Cerebellar nuclear complex (tissue), 1 donor: ENCODE measurements around the gene LTBP4.
A peak's percentile ranks its signal among the peaks of the same experiment; 100 is the strongest.
"Not testable (repeated sequence)": the region's sequence is repeated elsewhere in the genome, so short reads cannot be mapped to it uniquely, and the experiment has no call there.

Source experiments
- DNase-seq, 2 experiments: peaks; one replicate each; lab custom pipeline; 2025; lab: John Stamatoyannopoulos, UW

Gene LTBP4

GRCh38 chr19:40575326-40575725 lies 25.8 kb upstream of the LTBP4 start:
- no peak for DNase-seq

- no peak for DNase-seq
Observed at GRCh38 chr19:40576151-40576584, 25.0 kb upstream of the LTBP4 start.

DNA sequence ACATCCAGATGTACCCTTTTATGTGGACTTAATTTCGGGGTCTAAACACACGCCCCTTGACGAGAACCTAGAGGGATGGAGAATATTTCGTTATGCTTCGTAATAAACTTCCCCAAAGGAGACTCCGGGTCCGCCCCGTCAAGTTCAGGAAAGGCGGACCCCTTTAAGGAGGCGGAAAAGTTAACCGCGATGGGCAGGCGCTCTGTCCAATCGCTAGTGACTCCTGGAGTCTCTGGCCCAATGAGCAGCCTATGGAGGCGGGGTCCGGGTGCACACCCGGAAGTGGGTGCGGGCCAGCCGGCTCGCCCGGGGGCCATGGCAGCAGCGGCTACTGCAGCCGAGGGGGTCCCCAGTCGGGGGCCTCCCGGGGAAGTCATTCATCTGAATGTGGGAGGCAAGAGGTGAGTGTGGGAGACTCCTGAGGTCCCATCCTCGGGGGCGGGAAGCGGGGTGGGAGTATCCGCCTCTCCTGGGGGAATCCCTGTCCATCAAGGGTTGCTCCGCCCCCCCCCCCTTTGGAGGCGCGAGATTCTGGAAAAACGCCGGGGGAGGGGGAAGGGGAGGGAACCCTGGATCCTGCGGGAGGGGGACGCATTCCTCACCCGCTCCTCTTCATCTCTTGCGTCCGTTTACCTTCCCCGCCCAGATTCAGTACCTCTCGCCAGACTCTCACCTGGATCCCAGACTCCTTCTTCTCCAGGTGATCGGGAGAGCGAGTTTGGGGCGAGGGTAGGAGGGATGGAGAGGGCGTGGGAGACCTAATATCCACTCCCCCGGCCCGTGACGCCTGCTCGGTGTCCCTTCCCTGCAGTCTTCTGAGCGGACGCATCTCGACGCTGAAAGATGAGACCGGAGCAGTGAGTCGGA lies 24.4 kb upstream of the LTBP4 start, which contains the start of gene SHKBP1:
TSS of gene SHKBP1 (plus strand) at position 289 of the 867 bp plus-strand sequence. CDS start at position 316, 27 bp downstream.
- DNase-seq = peak; percentile 40 to 74

DNA sequence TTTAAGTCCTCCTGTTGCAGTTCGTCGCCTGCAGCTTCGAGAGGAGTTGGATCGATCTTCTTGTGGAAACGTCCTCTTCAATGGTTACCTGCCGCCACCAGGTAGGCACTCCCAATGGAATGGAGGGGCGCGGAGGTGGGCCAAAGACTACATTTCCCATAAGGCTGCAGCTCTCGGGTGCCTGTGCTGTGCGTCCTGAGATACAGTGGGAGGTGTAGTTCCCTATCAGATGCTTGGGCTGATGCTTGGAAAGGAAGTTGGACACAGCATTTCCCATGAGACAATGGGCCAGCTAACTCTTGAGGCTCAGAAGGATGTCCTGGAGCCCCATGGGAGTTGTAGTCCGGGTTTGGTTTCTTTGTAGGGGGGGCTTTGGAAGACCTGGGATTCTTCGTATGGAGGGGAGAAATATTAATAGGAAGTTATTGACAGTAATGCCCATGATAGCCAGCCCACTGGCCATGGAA lies 22.7 kb upstream of the LTBP4 start:
- DNase-seq = no peak

DNA sequence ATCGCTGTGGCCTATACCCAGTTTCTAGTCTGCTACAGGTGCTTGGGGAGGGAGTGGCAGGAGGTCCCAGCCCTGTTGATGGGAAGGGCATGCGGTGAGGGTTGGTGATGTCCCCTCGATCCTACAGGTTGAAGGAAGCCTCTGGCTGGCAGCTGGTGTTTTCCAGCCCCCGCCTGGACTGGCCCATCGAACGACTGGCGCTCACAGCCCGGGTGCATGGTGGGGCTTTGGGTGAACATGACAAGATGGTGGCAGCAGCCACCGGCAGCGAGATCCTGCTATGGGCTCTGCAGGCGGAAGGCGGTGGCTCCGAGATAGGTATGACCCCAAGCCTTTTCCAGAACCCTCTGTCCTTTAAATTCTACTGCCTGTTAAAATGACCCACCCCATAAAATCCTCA lies 20.6 kb upstream of the LTBP4 start:
- DNase-seq = no peak

DNA sequence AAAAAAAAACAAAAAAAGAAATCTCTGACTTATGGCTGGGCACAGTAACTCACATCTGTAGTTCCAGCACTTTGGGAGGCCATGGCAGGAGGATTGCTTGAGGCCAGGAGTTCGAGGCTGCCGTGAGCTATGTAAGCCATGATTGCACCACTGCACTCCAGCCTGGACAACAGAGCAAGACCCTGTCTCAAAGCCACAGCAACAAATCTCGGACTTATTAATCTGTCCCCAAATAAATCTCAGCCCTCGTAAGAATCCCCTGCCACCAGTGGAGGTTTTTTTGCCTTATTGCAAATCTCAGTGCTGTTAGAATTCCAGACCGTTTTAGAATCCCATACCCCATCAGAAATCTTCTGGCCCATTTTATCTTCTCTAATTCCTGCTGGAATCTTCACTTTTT lies 19.6 kb upstream of the LTBP4 start:
- DNase-seq = no peak

- DNase-seq = no peak
Observed at GRCh38 chr19:40582467-40582866, 18.7 kb upstream of the LTBP4 start.

DNA sequence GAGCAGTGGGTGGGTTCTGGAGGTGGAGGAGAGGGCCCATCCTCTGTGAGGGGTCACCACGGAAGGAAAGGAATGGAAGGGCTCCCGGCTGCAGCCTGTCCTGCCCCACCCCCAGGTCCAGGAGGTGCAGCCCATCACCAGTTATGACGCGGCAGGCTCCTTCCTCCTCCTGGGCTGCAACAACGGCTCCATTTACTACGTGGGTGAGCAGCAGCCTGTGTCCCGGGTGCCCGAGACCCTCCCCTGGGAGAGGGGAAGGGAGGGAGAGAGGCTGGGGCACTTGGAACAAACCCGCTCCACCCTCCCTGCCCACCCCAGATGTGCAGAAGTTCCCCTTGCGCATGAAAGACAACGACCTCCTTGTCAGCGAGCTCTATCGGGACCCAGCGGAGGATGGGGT lies 17.9 kb upstream of the LTBP4 start:
- DNase-seq = no peak

- DNase-seq = no peak
Observed at GRCh38 chr19:40584007-40584406, 17.2 kb upstream of the LTBP4 start.

DNA sequence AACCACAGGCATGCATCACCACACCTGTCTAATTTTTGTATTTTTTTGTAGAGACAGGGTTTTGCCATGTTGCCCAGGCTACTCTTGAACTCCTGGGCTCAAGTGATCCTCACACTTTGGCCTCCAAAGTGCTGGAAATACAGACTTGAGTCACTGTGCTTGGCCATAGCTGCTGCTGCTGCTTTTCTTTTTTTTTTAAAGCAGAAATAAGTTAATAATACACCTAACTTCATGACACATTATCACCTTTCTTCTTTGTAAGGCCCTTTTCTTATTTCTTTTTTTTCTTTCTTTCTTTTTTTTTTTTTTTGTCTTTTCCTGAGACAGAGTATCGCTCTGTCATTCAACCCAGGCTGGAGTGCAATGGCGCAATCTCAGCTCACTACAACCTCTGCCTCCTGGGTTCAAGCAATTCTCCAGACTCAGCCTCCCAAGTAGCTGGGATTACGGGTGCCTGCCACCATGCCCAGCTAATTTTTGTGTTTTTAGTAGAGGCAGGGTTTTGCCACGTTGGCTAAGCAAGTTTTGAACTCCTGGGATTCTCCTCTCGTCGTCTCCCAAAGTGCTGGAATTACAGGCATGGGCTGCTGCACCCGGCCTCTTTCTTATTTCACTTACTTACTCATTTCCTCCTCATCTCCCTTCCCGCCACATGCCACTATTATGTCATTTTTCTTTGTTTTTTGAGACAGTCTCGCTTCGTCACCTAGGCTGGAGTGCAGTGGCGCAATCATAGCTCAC lies 15.8 kb upstream of the LTBP4 start:
- no peak for DNase-seq

- no peak for DNase-seq
Observed at GRCh38 chr19:40585982-40586422, 15.2 kb upstream of the LTBP4 start.

DNA sequence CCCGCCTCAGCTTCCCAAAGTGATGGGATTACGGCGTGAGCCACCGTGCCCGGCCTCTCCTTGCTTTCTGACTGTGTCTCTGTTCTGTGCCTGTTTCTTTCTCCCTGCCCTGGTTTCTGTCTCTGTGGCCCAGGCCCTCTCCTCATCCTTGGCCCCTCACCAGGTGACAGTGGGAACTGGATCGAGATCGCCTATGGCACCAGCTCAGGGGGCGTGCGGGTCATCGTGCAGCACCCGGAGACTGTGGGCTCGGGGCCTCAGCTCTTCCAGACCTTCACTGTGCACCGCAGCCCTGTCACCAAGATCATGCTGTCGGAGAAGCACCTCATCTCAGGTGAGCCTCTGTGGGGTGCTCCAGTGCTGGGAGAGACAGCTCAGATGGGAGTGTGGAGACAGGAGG lies 14.6 kb upstream of the LTBP4 start:
- DNase-seq = no peak

GRCh38 chr19:40588110-40588854 lies 12.9 kb upstream of the LTBP4 start:
- no peak for DNase-seq

DNA sequence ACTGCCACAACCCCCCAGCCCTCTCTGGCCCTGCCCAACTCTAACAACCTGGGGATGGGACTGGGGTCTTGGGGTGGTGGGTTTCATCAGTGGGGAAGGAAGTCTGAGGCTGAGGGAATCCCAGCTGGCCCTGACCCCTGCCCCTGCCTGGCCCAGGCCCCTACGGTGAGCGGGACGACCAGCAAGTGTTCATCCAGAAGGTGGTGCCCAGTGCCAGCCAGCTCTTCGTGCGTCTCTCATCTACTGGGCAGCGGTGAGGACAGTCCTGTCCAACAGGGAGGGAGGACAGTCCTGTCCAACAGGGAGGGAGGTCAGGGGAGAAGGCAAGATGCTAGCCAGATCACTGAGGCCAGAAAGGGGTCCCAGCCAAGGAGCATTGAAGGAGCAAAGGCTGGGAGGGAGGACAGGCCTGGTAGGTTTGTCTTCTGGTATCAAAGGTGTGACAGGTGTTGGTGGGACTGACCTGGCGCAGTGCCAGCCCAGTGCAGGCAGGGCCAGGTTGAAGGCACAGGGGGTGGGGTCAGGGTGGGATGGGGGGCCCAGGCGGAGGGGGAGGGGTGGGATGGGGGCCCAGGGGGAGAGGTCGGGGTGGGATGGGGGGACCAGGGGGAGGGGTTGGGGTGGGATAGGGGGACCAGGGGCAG lies 12.1 kb upstream of the LTBP4 start:
- no peak for DNase-seq

DNA sequence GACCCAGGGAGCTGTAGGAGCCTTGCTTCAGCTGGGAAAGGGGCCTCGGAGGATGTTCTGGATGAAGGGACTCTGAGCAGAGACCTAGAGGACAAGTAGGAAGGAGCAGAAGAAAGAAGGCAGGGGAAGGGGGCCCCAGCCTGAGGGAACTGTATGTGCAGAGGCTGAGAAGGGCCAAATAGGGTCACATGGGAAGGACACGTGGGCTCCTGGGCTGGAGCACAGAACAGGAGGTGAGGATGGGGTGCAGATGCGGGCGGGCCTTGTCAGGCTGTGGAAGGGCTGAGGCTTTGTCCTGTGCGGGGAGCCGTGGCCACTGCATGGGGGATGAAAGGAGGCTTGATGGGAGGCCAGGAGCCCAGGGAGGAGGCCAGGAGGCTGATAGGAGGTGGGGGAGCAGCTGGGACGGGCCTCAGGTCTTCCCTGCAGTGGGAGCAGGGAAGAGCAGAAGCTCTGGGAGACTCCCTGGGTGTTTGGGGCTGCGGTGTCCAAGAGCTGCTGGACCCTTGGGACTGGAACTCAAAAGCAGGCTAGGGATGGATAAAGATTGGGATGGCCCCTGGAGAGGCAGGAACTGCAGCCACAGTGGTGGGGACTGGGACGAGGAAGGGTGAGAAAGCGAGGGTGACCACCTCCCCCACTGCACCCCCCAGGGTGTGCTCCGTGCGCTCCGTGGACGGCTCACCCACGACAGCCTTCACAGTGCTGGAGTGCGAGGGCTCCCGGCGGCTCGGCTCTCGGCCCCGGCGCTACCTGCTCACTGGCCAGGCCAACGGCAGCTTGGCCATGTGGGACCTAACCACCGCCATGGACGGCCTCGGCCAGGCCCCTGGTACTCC lies 11.4 kb upstream of the LTBP4 start:
- DNase-seq = no peak

DNA sequence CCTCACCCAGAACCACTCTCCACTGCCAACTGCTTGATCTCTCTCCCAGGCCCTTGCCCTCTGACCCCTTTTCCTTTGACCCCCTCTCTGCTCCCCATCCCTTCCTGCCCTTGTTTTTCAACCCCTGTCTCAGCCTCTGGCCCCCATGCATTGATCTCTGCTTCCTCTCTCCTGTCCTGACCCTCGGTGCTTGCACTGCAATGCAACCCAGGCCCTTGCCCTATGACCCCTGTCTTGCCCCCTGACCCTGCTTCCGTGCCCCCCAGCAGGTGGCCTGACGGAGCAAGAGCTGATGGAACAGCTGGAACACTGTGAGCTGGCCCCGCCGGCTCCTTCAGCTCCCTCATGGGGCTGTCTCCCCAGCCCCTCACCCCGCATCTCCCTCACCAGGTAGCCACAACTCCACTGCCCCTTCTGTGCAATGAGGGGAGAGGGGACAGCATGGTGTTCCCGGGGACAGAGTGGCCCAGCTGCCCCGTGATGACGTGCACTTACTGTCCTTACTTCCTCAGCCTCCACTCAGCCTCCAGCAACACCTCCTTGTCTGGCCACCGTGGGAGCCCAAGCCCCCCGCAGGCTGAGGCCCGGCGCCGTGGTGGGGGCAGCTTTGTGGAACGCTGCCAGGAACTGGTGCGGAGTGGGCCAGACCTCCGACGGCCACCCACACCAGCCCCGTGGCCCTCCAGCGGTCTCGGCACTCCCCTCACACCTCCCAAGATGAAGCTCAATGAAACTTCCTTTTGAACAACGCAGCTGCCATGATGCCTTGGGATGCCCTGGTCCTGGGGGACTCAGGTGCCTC lies 10.5 kb upstream of the LTBP4 start:
- DNase-seq = no peak

GRCh38 chr19:40591724-40592123 lies 9.4 kb upstream of the LTBP4 start:
- DNase-seq = not testable (repeated sequence)

GRCh38 chr19:40592170-40592569 lies 9.0 kb upstream of the LTBP4 start:
- DNase-seq = no peak

- no peak for DNase-seq
Observed at GRCh38 chr19:40594255-40594654, 6.9 kb upstream of the LTBP4 start.

GRCh38 chr19:40594657-40595091 lies 6.5 kb upstream of the LTBP4 start:
- no peak for DNase-seq
